ENCODE results near the gene CLTRN.

The CLTRN gene

DNA sequence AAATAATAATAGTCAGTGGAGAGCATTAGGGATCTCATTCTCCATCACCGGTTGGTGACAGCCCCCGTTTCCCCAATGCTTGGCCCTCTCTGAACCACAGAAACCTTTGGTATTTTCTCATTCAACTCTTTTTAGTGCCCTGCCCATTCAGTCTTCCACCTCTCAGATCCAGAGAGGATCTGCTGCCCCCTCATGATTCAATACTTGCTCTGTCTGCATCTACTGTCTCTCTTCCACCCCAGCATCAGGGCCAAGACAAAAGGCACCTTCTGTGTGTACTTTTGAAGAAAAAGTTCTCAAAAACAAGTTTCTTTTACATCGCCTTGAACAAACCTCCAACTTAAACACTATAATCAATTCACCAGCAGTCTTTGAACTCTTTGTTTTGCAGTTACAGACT is 19.3 kb downstream of the CLTRN start:
- H3K36me3 ChIP-seq (ENCODE audit: control insufficient read depth, insufficient read depth, low read length): no peaks in the 10 kb centered on the region
- H3K27me3 ChIP-seq (replicated peaks; ENCODE audit: control insufficient read depth, insufficient read depth, low read length): no peaks in the 10 kb centered on the region
- H3K4me3 ChIP-seq (replicated peaks; ENCODE audit: low read depth, low read length): no peak overlapping the region
- DNase-seq (ENCODE audit: extremely low read depth, insufficient read length): no peak
- TF ChIP-seq, protein P1, sequence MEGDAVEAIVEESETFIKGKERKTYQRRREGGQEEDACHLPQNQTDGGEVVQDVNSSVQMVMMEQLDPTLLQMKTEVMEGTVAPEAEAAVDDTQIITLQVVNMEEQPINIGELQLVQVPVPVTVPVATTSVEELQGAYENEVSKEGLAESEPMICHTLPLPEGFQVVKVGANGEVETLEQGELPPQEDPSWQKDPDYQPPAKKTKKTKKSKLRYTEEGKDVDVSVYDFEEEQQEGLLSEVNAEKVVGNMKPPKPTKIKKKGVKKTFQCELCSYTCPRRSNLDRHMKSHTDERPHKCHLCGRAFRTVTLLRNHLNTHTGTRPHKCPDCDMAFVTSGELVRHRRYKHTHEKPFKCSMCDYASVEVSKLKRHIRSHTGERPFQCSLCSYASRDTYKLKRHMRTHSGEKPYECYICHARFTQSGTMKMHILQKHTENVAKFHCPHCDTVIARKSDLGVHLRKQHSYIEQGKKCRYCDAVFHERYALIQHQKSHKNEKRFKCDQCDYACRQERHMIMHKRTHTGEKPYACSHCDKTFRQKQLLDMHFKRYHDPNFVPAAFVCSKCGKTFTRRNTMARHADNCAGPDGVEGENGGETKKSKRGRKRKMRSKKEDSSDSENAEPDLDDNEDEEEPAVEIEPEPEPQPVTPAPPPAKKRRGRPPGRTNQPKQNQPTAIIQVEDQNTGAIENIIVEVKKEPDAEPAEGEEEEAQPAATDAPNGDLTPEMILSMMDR (IDR thresholded peaks at IDR 0.05; ENCODE audit: insufficient read depth, low read length, poor library complexity, severe bottlenecking): no peak

DNA sequence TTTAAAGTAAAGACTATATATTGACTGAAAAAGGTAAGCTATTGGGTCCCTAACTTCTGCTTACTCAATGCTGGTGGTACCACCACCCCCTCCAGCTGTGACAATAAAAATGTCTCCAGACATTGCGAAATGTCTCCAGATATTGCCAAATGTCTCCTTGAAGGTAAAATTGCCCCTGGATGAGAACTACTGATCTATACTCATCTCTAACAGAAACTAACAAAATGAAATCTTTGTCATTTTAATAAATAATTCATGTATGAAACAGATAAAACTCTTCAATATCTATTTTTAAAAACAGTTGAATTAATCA is 20.1 kb downstream of the CLTRN start:
- TF ChIP-seq, protein P1 (IDR thresholded peaks at IDR 0.05; ENCODE audit: insufficient read depth, low read length, poor library complexity, severe bottlenecking): no peak
- Histone ChIP-seq H3K36me3 (ENCODE audit: control insufficient read depth, insufficient read depth, low read length) (no peaks in the 10 kb centered on the region), H3K4me3 (replicated peaks; ENCODE audit: low read depth, low read length) (no peak overlapping the region), H3K27me3 (replicated peaks; ENCODE audit: control insufficient read depth, insufficient read depth, low read length) (no peaks in the 10 kb centered on the region)
- DNase-seq (ENCODE audit: extremely low read depth, insufficient read length): no peak

DNA sequence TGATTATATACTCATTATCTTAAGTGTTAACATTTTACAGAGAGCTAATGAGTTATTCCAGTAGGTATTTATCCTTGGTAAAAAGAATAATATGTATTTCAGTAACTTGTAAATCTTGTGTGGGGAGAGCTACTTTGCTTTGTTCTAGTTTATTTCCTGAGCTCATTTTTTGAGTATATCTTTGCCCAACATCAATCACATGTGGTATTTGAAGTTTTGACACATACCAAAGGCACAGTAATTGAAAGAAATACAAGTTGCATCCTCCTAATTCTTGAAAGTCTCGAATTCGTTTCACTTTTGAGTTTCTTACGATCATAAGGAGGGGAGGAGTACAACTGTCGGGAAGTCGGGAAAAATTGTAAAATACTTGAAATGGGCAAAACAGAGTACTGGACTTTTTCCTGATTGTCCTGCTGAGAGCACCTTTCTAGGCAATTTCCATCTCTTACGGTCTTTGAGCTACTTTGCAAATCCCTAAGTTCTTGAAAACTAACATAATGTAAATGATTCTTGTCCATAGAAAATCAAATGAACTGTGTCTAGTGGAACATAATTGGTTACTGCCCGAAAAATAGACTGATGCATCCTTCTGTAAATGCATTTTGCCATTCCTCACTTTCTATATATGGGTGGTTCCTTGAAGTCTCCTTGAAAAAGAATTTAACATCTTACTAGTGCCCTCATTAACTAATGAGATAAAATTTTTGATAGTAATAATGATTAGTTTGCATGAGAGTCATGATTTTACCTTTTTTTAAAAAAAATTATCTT is 20.6 kb downstream of the CLTRN start:
- TF ChIP-seq, protein P1 (IDR thresholded peaks at IDR 0.05; ENCODE audit: insufficient read depth, low read length, poor library complexity, severe bottlenecking): no peak
- no peaks in the 10 kb centered on the region for H3K27me3 ChIP-seq (replicated peaks; ENCODE audit: control insufficient read depth, insufficient read depth, low read length)
- H3K4me3 ChIP-seq (replicated peaks; ENCODE audit: low read depth, low read length): no peak overlapping the region
- DNase-seq (ENCODE audit: extremely low read depth, insufficient read length): no peak
- H3K36me3 ChIP-seq (ENCODE audit: control insufficient read depth, insufficient read depth, low read length): no peaks in the 10 kb centered on the region

DNA sequence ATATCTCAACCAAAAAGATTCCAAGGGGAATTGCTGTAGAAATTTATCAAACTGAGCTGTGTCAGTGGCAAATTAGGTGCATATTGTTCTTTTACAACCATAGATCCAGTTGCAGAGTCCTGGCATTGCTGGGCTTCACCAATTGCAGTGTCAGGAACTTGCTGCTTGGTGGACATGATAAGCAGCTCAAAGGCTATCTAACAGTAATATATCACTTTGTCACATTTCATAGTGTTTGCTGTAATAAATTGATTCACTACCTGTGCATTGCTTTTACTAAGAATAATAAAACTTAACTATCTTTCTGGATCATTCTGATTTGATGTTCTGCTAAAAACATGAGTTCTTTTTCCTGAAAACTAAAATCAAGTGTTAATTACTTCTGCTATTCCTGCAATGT is 33.0 kb downstream of the CLTRN start:
- TF ChIP-seq, protein P1 (IDR thresholded peaks at IDR 0.05; ENCODE audit: insufficient read depth, low read length, poor library complexity, severe bottlenecking): no peak
- no peaks in the 10 kb centered on the region for H3K36me3 ChIP-seq (ENCODE audit: control insufficient read depth, insufficient read depth, low read length)
- H3K27me3 ChIP-seq (replicated peaks; ENCODE audit: control insufficient read depth, insufficient read depth, low read length): no peaks in the 10 kb centered on the region; the same call in 1 of the 2 replicates
- no peak overlapping the region for H3K4me3 ChIP-seq (replicated peaks; ENCODE audit: low read depth, low read length)
- DNase-seq (ENCODE audit: extremely low read depth, insufficient read length): no peak

DNA sequence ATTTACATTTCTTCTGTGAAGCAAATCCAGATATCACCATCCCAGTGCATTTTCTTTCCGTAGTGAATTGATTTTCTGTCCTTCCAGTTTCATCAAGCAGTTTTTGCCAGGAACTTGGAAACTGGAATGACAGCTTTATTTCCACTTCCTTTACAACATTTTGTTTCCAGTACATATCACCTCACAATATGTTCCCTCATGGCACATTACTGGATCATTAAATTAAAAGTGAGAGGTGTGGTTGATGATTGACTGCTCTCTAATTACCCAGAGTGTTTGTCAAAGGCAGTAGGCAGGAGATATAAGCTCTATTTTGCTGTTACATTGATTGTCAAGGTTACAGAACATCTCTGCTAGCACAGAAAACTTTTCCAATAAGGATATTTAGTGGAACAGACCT is 41.6 kb downstream of the CLTRN start:
- DNase-seq (ENCODE audit: extremely low read depth, insufficient read length): no peak
- no peaks in the 10 kb centered on the region for H3K27me3 ChIP-seq (replicated peaks; ENCODE audit: control insufficient read depth, insufficient read depth, low read length)
- H3K4me3 ChIP-seq (replicated peaks; ENCODE audit: low read depth, low read length): no peak overlapping the region
- H3K36me3 ChIP-seq (ENCODE audit: control insufficient read depth, insufficient read depth, low read length): no peaks in the 10 kb centered on the region
- TF ChIP-seq, protein P1 (IDR thresholded peaks at IDR 0.05; ENCODE audit: insufficient read depth, low read length, poor library complexity, severe bottlenecking): no peak
